Cardiac fibroblast (primary cell): Measurements from ENCODE around the gene ACOXL.

Experiments used
- DNase-seq, 2 donors: peaks; one replicate each; pipeline versions ENCODE4 v3.0.0 to v3.0.0-alpha.2; 2010; ENCODE audit warnings: low read depth in 2 of 2
- H3K4me3 ChIP-seq, 2 donors: replicated peaks in 1 of 2; 1 replicate in 1 of 2; 2 replicates in 1 of 2; pipeline ENCODE4 v1.5.1; 2011; ENCODE audit warnings: low read depth in 2 of 2, low read length in 2 of 2, mild to moderate bottlenecking in 2 of 2, moderate library complexity in 1 of 2
- CTCF ChIP-seq: IDR thresholded peaks from one replicate; pipeline ENCODE4 v1.5.1; 2011; ENCODE audit warnings: low read depth, mild to moderate bottlenecking, low read length, inconsistent platforms

Gene ACOXL

GRCh38 chr2:111030260-111030891, 298.0 kb downstream of the ACOXL start:
- H3K4me3 ChIP-seq, result no peak overlapping the region
- TF ChIP-seq CTCF, result no peak
- no peak for DNase-seq

GRCh38 chr2:111030945-111031344, 298.6 kb downstream of the ACOXL start:
- TF ChIP-seq CTCF, result no peak
- DNase-seq, result no peak

GRCh38 chr2:111031546-111032478, 299.4 kb downstream of the ACOXL start:
- H3K4me3 ChIP-seq, result no peak overlapping the region
- peak in 1 of 2 donors; percentile 2 for DNase-seq
- TF ChIP-seq CTCF, result no peak

More at GRCh38 chr2:111030945-111031344, 298.6 kb downstream of the ACOXL start:
- no peak overlapping the region for H3K4me3 ChIP-seq

DNA sequence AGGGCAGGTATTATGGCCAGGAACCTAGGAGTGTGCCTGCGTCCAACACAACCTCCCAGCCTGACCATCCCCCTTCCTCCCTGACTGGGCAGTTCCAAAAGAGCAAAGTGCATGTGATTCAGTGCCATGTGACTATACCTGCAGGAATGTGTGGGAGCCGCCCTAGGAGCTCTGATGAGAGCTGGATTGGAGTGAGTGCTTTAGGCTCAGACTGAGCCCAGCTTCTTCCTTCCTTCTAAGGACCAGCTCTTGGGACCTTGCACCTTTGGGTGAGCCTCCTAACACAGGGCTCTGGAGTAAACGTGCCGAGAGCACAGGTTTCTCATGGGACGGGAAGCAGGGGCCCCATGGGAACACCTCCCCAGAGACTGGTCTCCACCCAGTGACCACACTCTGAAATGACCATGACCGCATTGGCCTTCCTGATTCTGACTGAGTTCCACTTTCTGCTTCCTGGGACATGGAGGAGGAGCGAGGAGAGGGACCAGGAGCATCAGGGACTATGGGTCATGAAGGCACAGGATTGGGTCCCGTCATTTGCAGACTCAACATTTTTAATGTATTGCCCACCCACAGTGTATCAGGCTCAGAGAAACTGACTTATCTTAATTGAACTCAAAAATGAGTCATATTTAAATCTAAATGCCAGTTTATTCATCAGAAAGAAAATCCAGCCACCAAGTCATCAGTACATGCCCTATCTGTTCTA, 300.5 kb downstream of the ACOXL start:
- no peak overlapping the region for H3K4me3 ChIP-seq
- peak in 1 of 2 donors; percentile 48 for DNase-seq
- no peak for TF ChIP-seq CTCF

GRCh38 chr2:111034146-111034545, 301.8 kb downstream of the ACOXL start:
- no peak for TF ChIP-seq CTCF

GRCh38 chr2:111034606-111035005, 302.2 kb downstream of the ACOXL start:
- TF ChIP-seq CTCF, result no peak
- H3K4me3 ChIP-seq, result no peak overlapping the region
- no peak for DNase-seq

More at GRCh38 chr2:111034146-111034545, 301.8 kb downstream of the ACOXL start:
- no peak for DNase-seq
- H3K4me3 ChIP-seq, result no peak overlapping the region
